Central memory CD4-positive, alpha-beta T cell (primary cell): Measurements from ENCODE around the gene MAPKAP1.

Experiments used
- DNase-seq: peaks from one replicate; pipeline ENCODE4 v3.0.0; 2022

MAPKAP1 gene

DNA sequence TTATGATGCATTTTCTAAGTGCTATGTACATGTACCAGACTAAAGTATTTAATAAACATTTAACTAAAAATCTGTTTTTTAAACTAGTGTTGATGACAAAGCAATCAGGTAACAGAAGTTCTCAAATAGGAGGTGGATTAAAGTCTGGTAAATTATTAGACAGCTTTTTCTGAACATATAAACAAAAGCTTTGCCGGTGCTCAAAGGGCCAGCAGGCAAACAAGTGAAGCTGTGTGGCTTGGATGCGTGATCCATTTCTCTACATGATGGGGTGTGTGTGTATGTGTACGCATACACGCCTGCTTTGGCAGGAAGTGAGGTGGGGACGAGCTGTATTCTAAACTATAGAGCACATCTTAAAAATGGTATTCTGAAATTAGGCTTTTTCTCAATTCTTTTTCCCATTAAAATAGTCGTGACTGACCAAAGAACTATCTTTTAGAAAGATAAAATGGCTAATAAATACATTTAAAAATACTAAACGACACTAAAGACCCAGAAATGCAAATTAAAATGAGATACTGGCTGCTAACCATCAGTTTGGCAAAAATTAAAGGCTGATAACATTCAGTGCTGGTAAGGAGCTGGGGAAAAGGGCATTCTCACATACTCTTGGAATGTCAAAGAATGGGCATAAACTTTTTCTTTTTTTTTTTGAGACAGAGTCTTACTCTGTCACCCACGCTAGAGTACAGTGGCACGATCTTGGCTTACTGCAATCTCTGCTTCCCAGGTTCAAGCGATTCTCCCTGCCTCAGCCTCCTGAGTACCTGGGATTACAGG is 174.0 kb downstream of the MAPKAP1 start:
- no peak for DNase-seq

DNA sequence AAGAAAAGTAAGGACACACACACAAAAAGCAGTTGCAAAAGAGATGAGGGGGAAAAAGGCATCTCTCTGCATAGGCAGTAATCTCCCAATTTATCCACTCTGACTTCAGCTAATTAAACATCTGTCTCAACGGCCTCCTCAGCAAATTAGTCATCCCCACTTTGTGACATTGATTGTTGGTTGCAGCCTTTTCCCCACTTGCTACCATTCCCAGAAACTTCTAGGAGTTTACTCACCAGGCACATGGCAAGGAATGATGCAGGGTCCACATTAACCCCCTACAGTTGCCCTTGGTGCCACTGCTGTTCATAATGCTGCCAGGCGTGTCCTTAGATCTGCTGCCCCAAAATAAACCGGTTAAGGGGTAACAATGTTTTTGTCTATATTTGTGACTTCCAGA is 174.6 kb downstream of the MAPKAP1 start:
- DNase-seq = no peak

DNA sequence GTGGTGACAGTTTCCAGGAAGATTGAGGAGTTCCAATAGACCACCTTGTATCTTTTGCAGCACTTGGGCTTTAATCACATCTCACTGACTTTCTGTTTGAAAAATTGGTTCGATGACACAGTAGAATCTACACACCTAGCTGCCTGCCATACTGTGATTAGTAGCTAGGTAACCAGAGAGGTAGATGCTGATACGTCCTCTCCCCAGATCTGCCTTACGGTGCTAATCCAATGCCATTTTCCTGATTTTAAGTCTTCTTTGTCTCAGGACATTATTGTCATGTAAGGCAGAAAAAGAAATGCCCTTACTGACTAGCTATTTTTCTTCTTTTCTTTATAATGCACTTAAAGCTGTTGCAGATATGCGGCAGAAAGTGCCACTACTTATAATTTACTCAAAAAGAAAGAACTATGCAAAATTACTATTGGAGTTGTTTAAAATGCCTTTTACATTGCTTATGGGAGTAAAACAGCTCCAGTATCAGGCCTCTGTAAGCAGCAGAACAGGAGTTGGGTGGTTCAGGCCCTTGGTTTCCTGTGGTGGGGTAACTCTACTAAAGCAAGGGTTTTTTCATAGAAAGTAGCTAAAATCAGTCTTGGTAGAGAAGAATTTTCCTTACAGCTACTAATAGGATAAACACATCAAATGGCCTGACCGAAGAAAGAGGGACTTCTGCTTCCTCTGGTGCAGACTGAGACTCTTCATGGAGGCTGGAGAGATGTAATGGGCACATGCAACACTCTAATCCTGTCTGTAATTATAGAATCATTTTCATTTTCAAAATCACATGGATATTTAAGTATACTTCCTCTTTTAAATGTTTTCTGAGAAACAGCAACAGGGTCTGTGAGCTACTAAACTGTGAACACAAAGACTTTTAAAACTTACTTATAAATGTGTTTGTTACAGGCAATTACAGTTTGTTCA is 177.2 kb downstream of the MAPKAP1 start:
- DNase-seq = no peak

DNA sequence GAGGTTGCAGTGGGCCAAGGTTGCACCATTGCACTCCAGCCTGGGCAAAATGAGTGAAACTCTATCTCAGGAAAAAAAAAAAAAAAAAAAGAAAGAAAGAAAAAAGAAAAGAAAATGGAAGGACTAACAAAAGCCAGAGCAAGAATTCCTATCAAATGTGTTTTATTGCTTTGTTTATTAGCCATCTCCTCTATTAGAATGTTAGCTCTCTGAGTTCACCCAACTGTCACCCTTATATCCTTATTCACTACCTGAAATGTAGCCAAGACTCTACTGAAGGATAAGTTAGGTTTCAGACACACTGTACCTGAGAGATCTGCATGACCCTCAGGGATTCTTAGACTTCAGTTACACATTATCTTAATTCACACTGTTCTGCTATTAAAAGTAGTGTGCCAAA is 177.9 kb downstream of the MAPKAP1 start:
- no peak for DNase-seq

DNA sequence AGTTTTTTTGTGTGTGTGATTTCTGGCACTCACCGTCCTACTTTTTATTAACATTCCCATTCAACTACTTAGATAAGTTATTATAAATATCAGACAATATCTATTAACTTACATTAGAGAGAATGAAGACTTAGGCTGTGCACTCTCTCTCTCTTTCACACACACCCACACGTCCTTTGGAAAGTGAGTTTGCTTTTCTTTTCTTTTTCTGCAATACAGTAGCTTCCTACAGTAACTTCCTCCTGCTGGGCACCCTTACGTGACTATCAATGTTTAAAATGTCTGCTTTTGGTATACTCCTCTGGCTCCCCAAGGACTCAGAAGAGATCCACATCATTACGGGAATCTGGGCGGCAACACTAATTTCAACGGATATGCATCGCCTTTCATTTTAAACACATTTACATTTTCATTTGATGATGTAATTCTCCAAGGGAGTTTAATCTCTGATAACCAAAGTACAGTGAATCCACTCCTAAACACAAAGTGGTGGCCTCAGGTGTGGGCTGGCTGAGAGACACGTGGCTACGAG is 179.5 kb downstream of the MAPKAP1 start:
- no peak for DNase-seq

DNA sequence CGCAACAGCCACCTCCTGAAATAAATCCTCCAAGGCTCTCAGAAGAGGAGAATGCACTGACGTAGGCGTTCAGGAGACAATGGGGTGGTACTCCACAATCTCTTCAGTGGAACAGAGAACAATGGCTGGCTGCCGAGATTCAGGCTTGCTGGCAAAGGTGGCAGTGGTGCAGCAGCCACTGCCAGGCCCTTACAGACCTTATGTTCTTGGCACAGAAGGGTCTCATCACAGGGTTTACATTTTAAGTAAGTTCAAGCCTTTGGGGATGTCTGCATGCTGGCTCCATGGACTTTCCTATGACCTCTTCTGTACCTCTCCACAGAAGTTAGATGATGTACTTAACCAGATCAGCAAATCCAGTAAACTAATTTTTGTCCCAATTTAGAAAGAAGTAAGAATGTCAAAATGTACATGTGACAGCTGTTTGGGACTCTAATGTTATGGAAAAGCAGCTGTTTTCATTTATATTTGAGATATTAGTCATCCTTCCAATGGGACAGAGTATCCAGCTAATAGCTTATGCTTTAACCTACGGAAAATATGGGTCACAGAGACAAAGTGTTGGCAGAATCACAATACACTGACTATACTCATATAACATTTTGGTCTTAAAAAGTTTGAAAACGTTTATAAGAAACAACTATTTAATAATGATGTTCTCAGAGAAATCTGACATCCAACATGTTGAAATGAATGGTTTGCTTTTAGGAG is 180.9 kb downstream of the MAPKAP1 start:
- DNase-seq = no peak

DNA sequence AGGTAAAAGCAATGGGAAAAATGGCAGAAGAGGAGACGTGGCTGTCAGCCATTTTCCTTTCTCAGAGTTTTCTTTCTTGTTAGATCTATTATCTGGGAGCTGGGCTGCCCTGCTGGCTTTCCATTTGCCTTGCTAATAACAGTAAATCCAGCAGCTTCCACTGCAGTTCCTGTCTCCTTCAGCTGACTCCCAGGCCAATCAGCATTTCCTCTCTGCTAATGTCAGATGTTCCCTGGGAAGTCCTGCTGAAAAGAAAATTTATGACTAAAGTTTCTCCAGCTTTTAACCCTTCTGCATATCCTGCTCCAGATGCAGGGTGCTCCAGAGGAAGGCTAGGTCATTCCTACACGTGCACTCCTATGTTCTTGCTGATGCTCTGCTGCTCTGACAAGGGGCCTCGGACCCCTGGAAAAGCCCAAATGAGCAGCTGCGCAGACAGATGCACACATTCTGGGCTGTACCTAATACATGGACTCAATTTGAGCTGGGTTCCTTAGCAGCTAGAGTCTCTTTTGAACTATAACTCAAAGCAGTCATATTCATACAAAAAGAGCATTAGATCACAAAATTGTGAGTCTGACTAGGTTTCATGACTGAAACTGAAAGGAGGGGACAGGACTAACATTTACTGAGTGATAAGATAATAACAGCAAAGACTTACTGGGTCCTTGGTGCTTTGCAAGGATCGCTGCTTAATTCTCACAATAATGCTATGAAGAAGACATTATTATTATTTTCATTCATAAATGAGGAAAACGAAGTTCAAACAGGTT is 182.2 kb downstream of the MAPKAP1 start:
- no peak for DNase-seq

DNA sequence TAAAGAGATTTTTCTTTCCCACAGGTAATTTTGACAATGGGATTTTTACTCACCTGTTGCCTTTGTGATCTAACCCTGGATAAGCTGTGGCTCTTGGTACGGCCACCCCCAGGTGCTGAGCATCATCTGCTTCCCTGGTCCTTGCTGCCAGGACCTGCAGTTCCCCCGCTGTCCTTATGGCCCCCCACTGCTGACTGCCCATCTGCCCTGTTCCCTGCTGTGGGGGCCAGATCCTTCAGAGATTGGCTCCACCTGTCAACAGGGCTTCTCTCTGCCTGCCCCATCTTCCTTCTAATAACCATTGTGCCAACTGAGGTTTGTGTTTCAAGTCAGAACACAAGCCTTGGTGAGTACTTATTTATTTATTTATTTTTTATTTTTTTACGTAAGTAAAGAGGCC is 183.3 kb downstream of the MAPKAP1 start:
- DNase-seq = no peak

DNA sequence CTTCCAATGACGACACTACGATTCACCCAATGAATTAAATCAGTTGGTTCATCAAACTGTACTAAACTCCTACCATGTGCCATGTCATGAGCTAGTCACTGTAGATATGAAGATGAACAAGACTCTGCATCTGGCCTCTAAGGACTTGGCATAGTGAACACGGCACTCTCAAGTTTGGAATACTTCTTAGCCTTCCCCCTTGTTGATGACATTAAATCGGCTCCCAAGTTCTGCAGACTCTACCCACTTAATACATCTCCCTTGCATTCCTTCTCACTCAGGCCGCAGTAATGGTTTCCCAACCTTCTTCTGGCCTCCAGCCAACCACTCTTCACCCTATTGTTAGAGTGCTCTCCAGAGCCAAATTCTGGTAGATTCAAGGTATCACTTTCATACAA is 184.7 kb downstream of the MAPKAP1 start:
- DNase-seq = no peak

DNA sequence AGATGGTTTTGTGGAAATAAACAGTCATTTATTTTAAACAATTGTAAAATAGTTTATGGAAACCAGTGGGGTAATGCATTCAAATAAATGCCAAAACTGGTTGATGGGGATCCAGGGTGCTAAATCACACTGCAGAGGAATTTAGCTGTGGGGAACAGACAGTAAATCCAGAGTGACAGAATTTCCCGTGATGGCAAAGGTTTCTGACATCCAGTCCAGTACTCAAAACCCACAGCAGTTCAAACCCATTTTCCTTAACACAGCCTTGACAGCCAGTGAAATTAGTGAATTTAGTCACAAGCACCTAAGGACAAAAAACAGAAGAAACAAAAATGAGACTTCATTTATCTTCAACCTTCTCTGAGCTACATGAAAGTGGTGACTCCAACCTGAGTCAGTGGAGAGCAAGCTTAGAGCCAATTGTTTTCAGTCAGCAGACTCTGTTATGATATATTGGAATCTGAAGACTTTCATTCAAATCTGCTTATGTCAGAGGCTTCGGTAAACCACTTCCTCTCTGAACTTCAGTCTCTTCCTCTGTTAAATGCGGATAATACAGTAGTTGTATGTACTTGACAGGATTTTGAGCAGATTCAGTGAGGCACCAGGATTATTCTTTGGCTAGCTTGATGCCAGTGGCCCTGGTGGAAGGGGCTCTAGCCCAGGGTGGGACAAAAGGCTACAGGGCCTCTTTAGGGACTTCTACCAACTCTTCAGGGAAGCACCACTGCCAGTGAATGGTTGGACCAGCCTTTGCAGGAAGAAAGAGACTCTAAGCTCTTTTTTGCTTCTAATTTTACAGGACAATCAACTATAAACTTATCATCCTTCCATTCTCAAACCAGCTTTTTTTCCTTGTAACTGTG is 185.3 kb downstream of the MAPKAP1 start:
- peak; percentile 66 for DNase-seq

DNA sequence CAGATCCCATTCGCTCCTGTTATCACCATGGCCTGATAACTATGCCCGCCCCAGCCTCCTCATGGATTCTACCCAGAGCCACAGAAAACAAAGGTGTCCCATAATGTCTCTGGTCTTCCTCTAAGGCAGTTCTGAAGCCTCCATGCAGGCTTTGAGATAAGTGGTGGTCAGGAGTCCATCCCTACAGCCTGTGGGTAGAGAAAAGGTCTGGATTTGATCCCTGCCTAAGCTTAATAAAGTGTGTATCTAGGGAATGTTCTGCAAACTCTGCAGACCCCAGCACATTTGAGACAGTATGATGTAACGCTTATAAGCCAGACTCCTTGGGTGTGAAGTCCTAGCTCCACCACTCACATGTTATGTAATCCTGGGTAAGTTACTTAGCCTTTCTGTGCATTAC is 187.3 kb downstream of the MAPKAP1 start:
- no peak for DNase-seq

DNA sequence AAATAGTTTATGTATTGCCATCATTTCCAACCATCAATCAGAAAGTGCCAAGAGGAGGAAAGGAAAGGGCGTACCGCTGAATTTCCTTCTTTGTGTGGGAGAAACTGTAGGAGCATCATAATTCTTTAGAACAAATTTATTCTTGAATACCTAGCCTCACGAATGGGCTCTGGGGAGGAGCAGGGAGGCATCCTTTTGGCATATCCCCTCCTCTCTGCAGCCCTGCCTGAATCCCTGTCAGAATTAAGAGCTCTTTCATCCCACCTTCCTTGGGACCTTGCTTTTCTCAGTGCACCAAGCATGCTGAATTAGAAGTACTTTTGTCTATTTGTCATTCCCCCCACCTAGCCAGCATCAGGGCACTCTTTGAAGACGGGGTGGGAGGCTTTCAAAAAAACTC is 189.4 kb downstream of the MAPKAP1 start:
- no peak for DNase-seq

DNA sequence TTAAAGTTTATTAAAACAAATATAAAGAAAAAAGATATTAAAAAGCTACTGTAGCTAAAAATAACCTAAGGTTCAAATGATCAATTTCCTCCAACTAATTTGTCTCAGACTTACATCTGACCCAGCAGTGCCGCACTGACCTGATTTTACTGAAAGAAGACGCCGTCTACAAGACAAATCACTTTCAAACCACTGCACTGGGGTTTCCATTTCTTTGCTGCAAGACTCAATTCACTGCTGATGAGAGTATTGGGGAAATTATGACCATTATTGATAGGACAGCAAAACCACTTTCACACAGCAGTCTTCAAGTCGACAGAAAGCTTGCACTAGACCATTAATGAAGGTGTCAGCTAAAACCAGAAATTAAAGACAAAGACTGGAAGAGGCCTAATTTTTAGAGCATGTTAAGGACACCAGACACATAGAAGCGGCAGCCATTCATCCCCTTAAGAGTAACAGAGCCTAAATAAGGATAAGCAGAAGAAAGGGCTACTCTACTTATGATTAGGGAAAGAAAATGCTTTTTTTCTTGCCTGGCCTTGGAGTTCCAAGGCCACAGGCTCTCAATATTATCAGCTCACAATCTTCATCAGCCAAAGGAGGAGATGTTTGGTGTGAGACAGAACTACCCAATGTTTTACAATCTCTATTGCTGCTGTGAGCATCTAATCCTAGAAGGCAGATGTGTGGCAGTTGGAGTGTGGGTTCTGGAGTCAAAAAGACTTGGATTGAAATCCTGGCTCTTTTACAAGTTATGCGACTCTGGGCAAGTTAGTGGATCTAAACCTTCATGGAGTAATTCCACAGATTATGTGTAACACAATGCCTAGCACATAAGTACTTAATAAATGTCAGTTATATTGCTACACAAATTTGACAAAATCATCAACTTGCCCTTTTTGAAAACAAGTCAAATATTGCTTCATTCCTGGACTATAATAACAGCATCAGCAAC is 190.7 kb downstream of the MAPKAP1 start:
- no peak for DNase-seq

DNA sequence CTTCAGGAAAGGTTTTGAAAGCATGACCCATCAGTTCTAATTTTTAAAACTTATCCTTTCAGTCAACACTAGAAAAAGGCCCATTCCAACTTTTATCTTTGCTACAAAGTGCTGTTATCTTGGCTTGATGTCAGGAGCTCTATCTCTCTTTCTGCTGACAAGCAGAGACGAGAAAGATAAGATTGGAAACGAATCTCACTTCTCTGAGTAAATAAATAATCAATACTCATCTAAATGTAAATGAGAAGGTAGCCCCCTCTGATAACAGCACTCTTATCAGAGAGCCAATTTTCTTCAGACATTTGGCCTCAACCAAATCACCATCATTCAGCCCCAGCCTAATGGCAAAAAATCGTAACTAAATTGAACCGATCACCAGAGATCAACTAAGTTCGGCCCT is 191.7 kb downstream of the MAPKAP1 start:
- no peak for DNase-seq

DNA sequence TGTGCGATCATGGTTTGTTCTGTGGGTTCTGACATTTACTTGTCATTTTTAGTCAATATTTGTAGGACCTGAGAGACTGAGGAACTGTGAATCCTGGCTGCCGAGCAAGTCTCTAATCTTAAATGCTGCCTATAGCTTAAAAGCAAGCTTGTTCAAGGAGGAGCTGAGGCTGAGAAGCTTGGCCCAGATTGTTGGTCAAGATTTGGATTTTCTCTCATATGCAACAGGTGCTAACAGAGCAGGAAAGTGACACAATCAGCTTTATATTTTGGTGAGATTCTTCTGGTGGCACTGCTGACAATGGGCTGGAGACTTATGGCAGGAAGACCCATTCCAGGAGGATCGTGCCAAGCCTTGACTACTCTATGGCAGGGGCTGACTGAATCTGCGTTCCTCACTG is 192.5 kb downstream of the MAPKAP1 start:
- no peak for DNase-seq

DNA sequence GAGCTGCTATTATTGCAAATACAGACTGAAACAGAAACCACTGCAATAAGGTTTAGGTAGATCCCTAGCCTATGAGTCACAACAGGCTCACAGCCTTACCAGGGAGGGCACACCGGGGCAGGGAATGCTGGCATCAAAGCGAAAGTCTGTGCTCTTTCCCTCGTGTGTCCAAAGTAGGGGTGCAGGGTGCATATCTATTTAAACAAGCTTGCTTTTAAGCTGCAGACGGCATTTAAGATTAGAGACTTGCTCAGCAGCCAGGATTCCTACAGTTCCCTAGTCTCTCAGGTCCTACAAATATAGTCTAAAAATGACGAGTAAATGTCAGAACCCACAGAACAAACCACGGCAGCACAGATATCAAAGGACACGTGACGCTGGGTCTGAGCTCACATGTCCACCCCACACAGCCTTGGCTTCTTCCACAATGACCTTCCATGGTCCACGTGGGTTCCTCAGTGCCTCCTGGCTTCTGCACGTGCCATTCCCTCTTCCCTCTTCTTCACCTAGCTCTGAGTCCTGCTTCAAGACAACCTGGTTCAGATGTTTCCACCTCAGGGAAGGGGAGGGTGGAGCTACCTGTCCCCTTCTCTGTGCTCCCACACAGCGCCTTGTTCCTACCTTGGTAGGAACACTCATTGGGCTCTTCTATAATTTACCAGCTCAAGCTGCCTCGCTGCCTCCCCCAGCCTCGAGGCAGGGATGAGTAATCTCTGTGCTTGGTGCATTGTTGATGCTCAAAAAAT is 193.2 kb downstream of the MAPKAP1 start:
- DNase-seq = no peak

DNA sequence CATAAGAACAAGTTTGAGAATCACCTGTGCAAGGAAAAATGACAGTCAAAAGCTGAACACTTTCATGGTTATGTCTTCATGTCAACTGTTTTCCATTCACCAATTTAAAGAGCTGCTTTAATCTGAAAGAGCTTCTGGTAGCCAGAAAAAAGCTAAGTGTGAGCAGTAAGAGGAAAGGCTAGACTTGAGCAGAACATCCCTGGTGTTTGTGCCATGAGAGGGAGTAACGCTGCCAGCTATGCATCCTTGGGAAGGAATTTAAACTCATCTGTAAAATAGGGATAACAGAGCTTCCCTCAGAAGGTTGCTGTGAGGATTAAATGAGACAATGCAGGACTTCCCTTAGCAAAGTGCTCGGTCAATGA is 193.7 kb downstream of the MAPKAP1 start:
- no peak for DNase-seq

DNA sequence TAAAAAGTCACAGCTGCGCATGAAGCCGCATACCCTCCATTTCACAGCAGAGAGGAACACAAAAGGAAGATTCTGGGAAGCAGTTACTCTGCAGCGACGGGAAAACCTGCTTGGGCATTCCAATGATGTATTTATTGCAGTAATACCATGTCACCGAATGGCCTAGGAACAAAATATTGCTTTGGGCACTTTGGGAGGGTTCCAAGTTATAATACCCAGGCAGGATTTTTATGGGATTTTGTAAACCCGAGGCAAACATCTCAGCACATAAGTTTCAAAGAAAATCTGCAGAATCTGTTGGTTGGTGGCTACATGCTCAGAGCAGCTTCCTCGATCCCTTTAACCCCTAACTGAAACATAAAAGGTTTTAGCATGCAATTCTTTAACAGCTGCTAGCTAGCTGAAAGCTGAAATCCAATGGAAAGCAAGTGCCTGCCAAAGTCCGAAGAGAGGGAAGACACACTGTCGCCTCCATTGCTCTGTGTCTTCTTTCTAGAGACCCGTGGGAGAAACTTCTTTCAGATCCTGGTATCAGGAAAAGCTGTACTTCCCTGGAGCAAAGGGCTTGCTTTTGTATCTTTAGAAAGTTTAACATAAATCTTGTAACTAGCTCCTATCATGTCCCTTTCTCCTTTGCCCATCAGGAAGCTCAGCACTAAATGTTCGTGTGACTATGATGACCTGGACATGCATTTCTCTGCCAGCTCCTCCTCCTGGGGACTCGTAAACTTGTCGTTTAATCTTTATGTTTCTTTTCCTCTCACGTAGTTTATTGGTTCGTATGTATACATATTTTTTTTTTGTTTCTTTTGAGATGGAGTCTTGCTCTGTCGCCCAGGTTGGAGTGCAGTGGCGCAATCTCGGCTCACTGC is 195.0 kb downstream of the MAPKAP1 start:
- no peak for DNase-seq
